GM12801 (cell line): ENCODE measurements around the gene ATRN.

Experiments
- TF ChIP-seq, protein P1 (sequence below): IDR thresholded peaks from one replicate; pipeline ENCODE4 v1.5.1; 2011; ENCODE audit warnings: control low read depth; ENCODE audit not compliant: insufficient read length; ENCODE audit errors: extremely low read depth

ATRN gene

DNA sequence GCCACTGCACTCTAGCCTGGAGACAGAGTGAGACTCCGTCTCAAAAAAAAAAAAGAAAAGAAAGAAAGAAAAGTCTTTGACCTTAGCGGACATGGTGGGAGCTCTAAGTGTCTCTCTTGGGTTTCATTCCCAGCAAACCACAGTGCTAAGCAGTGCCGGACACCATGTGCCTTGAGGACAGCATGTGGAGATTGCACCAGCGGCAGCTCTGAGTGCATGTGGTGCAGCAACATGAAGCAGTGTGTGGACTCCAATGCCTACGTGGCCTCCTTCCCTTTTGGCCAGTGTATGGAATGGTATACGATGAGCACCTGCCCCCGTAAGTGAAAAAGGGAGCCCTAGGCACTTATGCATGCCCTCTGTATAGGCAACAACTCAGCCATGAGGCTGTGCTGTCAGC lies 112.9 kb downstream of the ATRN start:
- TF ChIP-seq, protein P1, sequence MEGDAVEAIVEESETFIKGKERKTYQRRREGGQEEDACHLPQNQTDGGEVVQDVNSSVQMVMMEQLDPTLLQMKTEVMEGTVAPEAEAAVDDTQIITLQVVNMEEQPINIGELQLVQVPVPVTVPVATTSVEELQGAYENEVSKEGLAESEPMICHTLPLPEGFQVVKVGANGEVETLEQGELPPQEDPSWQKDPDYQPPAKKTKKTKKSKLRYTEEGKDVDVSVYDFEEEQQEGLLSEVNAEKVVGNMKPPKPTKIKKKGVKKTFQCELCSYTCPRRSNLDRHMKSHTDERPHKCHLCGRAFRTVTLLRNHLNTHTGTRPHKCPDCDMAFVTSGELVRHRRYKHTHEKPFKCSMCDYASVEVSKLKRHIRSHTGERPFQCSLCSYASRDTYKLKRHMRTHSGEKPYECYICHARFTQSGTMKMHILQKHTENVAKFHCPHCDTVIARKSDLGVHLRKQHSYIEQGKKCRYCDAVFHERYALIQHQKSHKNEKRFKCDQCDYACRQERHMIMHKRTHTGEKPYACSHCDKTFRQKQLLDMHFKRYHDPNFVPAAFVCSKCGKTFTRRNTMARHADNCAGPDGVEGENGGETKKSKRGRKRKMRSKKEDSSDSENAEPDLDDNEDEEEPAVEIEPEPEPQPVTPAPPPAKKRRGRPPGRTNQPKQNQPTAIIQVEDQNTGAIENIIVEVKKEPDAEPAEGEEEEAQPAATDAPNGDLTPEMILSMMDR = no peak

DNA sequence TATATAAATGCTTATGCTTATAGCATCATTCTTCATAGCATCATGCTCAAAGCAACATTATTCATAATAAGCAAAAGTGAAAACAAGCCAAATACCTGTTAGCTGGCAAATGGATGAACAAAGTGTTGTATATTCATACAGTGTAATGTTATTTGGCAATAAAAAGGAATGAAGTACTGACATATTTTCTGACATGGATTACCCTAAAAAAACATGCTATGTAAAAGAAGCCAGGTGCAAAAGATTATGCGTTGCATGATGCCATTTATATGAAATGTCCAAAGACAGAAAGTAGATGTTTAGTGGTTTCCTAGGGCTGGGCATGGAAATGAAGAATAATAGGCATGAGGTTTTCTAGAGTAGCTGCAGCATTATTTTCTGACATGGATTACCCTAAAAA lies 115.3 kb downstream of the ATRN start:
- TF ChIP-seq, protein P1 = no peak

DNA sequence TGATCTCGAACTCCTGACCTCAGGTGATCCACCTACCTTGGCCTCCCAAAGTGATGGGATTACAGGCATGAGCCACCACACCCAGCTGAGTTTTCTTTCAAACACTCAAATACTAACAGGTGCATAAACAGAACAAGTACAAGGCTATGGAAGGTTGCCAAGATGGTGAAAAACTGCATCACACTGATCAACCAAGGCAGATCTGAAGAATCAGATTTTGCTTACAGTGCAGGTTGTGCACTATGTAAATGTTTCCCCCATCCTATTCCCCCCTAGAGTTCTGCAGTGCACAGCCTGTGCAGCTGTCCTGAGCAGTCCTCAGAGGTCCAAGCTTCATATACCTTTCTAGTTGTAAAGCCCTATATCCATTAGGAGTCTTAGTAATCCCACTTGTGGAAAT lies 119.3 kb downstream of the ATRN start:
- TF ChIP-seq, protein P1 = no peak

DNA sequence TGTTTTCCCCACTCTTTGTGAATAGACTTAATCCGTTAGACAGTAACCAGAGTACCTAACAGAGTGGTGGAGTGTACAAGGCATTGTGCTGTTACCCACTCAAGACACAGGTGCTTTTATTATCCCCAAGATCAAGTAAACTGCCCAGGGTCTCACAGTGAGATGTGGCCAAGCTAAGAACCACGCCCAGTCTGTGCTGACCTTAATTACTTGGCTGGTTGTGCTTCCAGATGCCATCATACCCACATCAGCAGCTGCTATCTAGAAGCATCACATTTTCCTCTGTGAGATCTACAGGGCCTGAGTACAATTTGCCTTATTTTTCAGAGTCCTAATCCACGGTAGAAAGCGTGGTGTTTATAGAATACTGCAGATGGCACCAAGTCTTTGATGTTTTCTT lies 122.1 kb downstream of the ATRN start:
- TF ChIP-seq, protein P1 = no peak

- TF ChIP-seq, protein P1 = no peak
Observed at GRCh38 chr20:3595541-3595940, 124.7 kb downstream of the ATRN start.

GRCh38 chr20:3603108-3603507 lies 132.3 kb downstream of the ATRN start:
- TF ChIP-seq, protein P1 = no peak

DNA sequence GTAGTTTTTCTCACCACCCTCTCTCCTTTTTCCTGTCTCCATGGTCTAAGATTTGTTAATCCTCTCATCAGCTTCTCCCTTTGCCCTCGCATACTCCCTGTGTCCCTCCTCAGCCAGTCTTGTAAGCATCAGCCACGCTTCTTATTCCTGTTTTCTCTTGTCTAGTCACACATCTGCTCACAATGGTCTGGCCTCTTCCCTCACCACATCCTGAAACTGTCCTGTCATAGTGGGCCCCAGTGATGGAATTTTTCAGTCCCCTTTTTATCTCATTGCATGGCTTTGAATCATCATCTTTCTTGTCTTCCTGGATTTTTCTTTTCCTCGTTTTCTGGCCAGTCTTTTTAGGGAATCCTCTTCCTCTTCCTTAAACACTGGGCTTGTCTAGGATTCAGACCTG lies 135.2 kb downstream of the ATRN start:
- TF ChIP-seq, protein P1 = no peak

GRCh38 chr20:3611901-3612300 lies 141.1 kb downstream of the ATRN start:
- TF ChIP-seq, protein P1 = no peak
